Ascending aorta (tissue), 2 donors: ENCODE data around the gene MMP3. TPM values are rescaled to one million over a fixed set of nuclear protein-coding genes. Genes with fewer than 3 reads are reported as not detected.

ENCODE experiments used
- DNase-seq, 2 donors: peaks; one replicate each; pipeline ENCODE4 v3.0.0-alpha.2; 2019; ENCODE audit warnings: low spot score in 2 of 2
- H3K27ac ChIP-seq, 2 donors: fragments of 200-600 bp; sonication (generic); one replicate each; pipeline ENCODE4 v1.5.1; 2016 to 2017; ENCODE audit warnings: mild to moderate bottlenecking in 1 of 2
- H3K27me3 ChIP-seq: fragments of 200-600 bp; sonication (generic); one replicate; pipeline ENCODE4 v1.5.1; 2017
- H3K36me3 ChIP-seq, 2 donors: fragments of 200-600 bp; sonication (generic); one replicate each; pipeline ENCODE4 v1.5.1; 2016
- H3K4me1 ChIP-seq, 2 donors: fragments of 200-600 bp; sonication (generic); one replicate each; pipeline ENCODE4 v1.5.1; 2016 to 2017; ENCODE audit warnings: mild to moderate bottlenecking in 1 of 2
- H3K4me3 ChIP-seq, 2 donors: fragments of 200-600 bp; sonication (generic); one replicate each; pipeline ENCODE4 v1.5.1; 2016 to 2017; ENCODE audit warnings: mild to moderate bottlenecking in 1 of 2
- H3K9me3 ChIP-seq, 2 donors: fragments of 200-600 bp; sonication (generic); one replicate each; pipeline ENCODE4 v1.5.1; 2016
- CTCF ChIP-seq, 3 experiments: fragments of 200-600 bp in 2 of 3; fragments of 450-650 bp in 1 of 3; sonication (generic) in 2 of 3; IDR thresholded peaks; one replicate each; pipeline ENCODE4 v1.5.1; 2016 to 2019; ENCODE audit warnings: antibody characterized with exemption in 3 of 3, mild to moderate bottlenecking in 1 of 3, moderate library complexity in 1 of 3
- intact Hi-C: fragments of 100-400 bp; cut with DNase I; formaldehyde crosslinking; loops from one replicate; pipeline ENCODE4 v1.15.1; 2023
- total RNA-seq: library from RNA; depleted of rRNA; stranded (reverse); fragments of >200 nt; gene quantifications from one replicate; pipeline ENCODE4 v1.1.0, GENCODE V29; 2016

MMP3 gene
- total RNA-seq, 1 donor from 2014 or later, result not detected

DNA sequence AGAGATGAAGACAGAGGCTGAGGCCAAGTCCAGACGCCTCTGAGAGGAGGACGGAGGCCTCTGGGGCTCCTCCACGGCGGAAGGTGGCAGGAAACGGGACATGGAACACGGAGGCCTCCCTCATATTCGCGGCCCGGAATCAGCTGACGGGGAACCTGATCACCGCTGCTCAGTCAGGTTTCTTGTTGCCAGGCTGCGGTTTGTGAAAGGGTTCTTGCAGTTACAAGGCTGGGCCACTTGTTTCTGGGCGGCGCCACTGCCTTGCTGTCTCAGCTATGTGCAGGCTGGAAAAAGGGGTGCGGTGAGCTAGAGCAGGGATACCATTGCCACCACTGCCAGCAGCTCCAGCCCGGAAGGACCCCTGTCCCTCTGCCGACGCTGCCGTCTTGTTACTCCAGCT, 35.5 kb downstream of the MMP3 start:
- Histone ChIP-seq H3K9me3 (no peaks in the 10 kb centered on the region), H3K4me1 (no peaks in the 10 kb centered on the region), H3K4me3 (no peak overlapping the region), H3K27me3 (no peaks in the 10 kb centered on the region), H3K36me3 (no peaks in the 10 kb centered on the region), H3K27ac (no peak overlapping the region)
- no peak for TF ChIP-seq CTCF (IDR thresholded peaks at IDR 0.05)
- intact Hi-C loops, result no loop called here
- DNase-seq, result no peak

- Histone ChIP-seq H3K27ac (no peak overlapping the region), H3K4me3 (no peak overlapping the region), H3K4me1 (no peaks in the 10 kb centered on the region), H3K36me3 (no peaks in the 10 kb centered on the region), H3K9me3 (no peaks in the 10 kb centered on the region), H3K27me3 (no peaks in the 10 kb centered on the region)
- intact Hi-C loops, result no loop called here
- DNase-seq, result no peak
- TF ChIP-seq CTCF (IDR thresholded peaks at IDR 0.05), result no peak
Observed at GRCh38 chr11:102806296-102806695, 37.1 kb downstream of the MMP3 start.

DNA sequence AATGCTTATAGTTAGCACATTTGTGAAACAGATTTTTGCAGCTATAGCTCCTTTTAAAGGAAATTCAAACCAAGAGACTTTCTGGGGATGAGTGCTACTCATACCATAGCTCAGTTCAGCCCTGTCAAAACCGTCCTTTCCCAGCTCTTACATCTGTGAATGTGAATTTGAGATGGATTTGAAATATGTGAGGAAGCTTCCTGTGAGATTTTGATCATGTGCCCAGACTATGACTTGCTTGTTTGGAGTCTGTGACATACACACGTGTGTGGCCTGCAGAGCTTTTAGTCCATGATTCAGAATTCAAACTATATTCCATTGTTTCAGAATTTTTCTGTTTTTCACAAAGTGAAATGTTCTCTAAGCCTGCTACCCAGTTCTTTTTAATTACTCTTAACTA, 41.1 kb downstream of the MMP3 start:
- Histone ChIP-seq H3K27ac (no peak overlapping the region), H3K36me3 (no peaks in the 10 kb centered on the region), H3K9me3 (no peaks in the 10 kb centered on the region), H3K4me1 (no peaks in the 10 kb centered on the region), H3K27me3 (no peaks in the 10 kb centered on the region), H3K4me3 (no peak overlapping the region)
- intact Hi-C loops, result no loop called here
- DNase-seq, result no peak
- TF ChIP-seq CTCF (IDR thresholded peaks at IDR 0.05), result no peak

- no peak overlapping the region for H3K27ac ChIP-seq
- no peaks in the 10 kb centered on the region for H3K27me3 ChIP-seq
- no peaks in the 10 kb centered on the region for H3K36me3 ChIP-seq
- H3K4me1 ChIP-seq, result no peaks in the 10 kb centered on the region
- no peak for TF ChIP-seq CTCF (IDR thresholded peaks at IDR 0.05)
- DNase-seq, result no peak
- intact Hi-C loops, result no loop called here
- H3K4me3 ChIP-seq, result no peak overlapping the region
- no peaks in the 10 kb centered on the region for H3K9me3 ChIP-seq
Observed at GRCh38 chr11:102800767-102801166, 42.6 kb downstream of the MMP3 start.

- Histone ChIP-seq H3K4me3 (no peak overlapping the region), H3K9me3 (no peaks in the 10 kb centered on the region), H3K27me3 (no peaks in the 10 kb centered on the region), H3K36me3 (no peaks in the 10 kb centered on the region), H3K27ac (no peak overlapping the region), H3K4me1 (no peaks in the 10 kb centered on the region)
- TF ChIP-seq CTCF (IDR thresholded peaks at IDR 0.05), result no peak
- no peak for DNase-seq
- intact Hi-C loops, result no loop called here
Observed at GRCh38 chr11:102799681-102800340, 43.6 kb downstream of the MMP3 start.
